ENCODE data around the gene UVSSA.
"Not testable (repeated sequence)": the region's sequence is repeated elsewhere in the genome, so short reads cannot be mapped to it uniquely, and the experiment has no call there.

The UVSSA gene

DNA sequence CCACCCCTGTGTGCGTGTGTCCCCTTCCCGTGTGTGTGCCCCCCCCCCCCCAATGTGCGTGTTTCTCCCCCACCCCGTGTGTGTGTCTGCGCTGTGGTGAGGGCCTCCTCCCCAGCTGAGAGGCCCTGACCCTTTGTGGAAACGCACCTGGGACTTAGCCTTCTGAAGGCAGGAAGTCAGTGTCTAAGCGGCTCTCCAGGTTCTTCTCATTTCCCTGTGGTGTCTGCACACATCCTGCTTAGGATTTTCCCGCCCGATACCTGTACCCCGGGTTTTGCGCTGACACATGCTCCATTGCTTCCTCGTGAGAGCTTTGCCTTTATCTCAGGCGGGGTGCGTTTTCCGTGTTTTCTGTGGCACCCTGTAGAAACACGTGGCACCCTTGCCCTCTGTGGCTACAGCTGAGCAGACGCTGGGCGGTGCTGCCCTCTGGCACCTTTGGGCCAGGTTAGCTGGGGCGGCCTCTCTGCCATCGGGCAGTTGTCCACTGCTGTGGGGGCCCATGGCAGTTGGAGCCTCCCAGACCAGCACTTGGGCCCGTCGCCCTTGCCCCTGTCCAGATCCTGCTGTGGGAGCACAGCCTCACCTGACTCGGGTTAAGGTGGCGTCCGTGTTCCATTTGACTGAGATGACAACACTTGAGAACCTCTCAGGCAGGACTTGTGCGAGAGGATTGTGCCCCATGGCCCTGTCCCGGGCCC is 31.0 kb upstream of the UVSSA start:
- no peak for DNase-seq (ENCODE audit: low read depth in 2 of 3, low spot score in 1 of 3)

- DNase-seq (ENCODE audit: low read depth in 2 of 3, low spot score in 1 of 3): no peak
Observed at GRCh38 chr4:1316537-1317168, 30.4 kb upstream of the UVSSA start.

DNA sequence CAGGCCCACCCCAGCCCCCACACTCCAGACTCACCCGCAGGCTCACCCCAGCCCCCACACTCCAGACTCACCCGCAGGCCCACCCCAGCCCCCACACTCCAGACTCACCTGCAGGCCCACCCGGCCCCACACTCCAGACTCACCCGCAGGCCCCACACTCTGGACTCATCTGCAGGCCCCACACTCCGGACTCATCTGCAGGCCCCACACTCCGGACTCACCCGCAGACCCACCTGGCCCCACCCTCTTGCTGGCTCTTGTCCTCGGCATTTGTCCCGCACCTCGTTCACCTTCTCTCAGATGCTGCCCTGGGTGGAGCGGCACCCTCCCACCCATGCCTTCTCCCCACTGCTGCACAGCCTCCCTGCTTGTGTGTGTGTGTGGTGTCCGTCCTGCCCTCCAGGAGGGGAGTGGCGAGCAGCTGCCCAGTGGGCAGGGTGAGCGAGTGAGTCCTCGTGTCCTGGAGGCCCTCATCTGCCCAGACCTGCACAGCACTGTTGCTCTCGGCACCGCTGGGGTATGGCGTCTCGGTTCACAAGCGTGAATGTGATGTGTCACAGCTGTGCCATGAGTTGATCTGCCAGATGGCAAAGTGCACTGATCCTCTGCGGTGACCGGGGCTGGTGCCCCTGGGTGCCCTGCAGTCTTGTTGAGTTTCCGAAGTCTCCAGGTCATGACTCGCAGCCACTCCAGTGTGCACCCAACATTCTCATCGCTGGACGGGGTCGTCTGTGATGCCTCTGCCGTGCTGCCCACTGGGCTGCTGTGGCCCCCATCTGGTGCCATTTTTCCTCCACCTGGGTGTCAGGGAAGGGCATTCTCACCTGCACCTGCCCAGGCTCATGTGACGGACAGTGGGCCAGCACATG is 29.6 kb upstream of the UVSSA start:
- DNase-seq (ENCODE audit: low read depth in 2 of 3, low spot score in 1 of 3): no peak

DNA sequence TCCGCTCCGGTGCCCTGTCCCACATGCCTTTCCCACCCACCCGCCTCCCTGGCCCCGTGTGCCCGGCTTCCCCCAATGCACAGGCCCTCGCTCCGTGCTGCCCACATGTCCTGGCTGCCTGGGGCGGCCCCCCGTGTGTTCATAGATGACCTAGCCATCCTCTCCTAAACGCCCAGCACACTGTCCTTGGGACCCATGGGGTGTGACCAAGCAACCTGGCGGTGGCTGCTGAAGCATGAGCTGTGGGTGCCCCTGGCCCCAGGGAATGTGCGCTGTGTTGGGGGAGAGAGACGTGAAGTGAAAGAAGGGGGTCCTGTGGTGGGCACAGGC is 29.0 kb upstream of the UVSSA start:
- DNase-seq (ENCODE audit: low read depth in 2 of 3, low spot score in 1 of 3): no peak

- DNase-seq (ENCODE audit: low read depth in 2 of 3, low spot score in 1 of 3): no peak
Observed at GRCh38 chr4:1318488-1319213, 28.4 kb upstream of the UVSSA start.

DNA sequence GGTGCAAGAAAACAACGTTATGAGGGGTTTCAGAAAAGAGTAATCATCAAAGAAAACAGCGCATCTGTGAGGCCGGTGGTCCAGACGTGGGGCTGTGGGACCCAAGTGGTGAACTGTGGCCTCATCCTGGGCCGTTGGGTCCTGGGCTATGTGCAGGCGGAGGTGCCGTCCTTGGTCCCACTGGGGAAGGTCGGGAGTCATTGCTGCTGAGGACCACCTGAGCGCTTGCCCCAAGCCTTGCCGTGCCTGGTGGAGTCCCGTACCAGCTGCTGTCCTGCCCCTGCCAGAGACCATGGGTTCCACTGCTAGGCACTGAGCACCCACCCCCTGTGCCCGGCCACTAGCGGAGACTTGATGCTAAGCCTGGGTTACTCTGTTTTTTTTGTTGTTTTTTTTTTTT is 25.5 kb upstream of the UVSSA start:
- no peak for DNase-seq (ENCODE audit: low read depth in 2 of 3, low spot score in 1 of 3)

DNA sequence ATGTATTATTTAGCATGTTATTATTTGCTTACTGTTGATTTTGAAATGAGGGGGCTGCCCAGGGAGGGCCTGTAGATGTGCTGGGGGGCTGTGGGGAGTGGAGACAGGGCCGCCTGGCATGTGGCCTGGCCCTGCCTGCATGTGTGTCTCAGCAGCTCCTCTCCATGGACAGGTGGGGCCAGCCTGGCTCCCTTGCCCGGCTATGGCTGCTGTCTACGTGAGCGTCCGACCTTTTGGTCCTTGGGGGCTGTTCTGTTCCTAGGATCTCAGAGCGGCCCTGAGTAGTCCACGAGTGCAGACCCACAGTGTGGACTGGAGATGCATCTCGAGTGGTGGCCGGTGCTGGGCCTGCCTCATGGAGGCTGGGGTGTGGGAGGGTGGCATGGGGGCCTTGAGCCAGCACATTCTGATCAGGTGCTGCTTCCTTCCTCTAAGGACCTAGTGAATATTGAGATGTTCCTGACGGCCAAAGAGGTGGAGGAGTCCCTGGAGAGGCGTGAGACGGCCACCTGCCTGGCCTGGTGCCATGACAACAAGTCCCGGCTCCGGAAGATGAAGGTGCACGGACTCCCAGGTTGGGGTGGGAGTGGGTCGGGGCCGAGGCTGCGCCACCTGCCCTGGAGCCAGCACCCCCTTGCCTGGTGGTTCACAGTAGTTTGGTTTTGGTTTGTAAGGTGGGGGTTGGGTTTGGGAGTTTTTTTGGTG is 24.9 kb upstream of the UVSSA start:
- no peak for DNase-seq (ENCODE audit: low read depth in 2 of 3, low spot score in 1 of 3)

DNA sequence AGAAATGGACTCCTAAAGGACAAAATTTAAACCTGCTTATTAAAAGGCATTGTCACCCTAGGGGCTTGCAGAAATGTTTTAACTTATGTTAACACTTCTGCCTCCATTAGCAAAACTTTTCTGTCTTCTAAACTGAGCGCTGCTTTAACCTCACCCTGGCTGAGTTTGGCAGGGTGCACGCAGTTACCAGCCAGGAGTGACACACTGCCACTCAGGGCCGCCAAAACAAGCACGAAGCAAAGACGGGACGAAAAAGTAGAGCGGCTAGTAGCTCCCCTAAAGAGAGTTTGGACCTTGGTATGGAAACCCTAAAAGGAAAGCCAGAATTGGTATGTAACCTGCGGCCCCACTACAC is 23.8 kb upstream of the UVSSA start:
- DNase-seq (ENCODE audit: low read depth in 2 of 3, low spot score in 1 of 3): no peak

- no peak for DNase-seq (ENCODE audit: low read depth in 2 of 3, low spot score in 1 of 3)
Observed at GRCh38 chr4:1323635-1324442, 23.2 kb upstream of the UVSSA start.

DNA sequence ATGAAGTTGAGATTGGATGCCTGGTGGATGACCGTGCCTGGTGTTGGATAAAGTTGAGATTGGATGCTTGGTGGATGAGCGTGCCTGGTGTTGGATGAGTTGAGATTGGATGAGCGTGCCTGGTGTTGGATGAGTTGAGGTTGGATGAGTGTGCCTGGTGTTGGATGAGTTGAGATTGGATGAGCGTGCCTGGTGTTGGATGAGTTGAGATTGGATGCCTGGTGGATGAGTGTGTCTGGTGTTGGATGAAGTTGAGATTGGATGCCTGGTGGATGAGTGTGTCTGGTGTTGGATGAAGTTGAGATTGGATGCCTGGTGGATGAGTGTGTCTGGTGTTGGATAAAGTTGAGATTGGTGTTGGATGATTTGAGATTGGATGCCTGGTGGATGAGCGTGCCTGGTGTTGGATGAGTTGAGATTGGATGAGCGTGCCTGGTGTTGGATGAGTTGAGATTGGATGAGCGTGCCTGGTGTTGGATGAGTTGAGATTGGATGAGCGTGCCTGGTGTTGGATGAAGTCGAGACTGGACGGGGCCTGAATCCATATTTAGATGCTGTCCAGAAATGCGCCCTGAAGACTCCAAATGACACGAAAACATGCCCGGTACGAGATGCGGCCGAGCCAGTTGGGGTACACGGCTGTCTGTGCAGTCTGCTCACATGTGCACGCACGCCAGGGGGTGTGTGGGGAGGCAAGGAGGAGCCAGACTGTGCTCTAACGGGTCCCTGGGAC is 22.4 kb upstream of the UVSSA start:
- DNase-seq (ENCODE audit: low read depth in 2 of 3, low spot score in 1 of 3): not testable (repeated sequence)

DNA sequence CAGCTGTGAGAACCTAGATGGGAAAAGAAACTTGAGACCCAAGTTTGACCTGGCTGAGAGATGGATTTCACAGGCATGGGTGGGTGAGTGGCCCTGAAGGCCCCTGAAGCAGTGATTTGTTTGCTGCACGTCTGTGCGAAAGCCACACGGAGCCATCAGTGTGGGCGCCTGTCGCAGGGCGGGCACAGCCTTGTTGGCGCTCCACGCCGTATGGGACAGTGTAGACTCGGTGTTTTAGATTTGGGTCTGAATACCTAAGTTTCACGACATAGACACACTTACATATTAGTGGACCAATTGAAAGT is 21.9 kb upstream of the UVSSA start:
- no peak for DNase-seq (ENCODE audit: low read depth in 2 of 3, low spot score in 1 of 3)

DNA sequence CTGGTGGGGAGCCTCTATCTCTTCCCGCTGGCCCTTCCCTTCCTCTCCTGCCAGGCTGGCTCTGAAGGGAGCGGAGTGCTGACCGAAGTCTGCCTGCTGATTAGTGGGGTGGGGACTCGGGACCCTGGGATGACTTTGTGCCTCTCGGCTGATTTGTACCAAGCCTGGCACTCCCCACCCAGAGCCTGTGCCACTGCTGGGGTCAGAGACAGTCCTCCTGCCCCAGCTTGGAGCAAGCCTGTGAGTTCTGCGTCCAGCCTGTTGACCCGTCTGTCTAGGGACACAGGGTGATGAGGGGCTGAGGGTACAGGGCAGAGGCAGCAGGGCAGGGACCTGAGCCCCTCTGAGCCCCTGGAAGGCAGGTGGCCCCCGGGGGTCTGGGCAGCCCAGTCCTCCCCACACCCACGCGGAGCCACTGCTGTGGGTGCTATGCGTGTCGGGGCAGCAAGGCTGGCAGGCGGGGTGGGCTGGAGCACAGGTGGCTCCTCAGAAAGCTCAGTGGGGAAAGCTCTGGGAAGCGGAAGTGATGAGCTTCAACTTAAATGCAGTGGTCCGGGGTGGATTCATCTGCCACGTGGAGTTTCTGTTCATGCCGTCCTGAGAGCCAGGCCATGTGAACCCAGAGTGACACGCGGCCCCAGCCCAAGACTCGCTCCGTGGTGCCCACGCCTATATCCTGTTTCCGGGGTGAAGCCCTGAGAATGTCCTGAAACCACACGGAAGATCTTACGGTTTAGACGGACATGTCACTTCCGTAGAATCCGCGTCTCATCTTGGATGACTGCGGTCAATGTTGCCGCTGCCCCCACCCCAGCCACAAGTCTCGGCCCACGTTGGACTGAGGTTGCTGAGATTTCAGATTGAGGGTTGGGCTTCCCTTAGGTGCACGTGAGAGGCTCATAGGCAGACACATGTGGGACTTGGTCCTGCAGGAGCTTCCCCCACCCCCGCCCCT is 21.1 kb upstream of the UVSSA start:
- no peak for DNase-seq (ENCODE audit: low read depth in 2 of 3, low spot score in 1 of 3)

DNA sequence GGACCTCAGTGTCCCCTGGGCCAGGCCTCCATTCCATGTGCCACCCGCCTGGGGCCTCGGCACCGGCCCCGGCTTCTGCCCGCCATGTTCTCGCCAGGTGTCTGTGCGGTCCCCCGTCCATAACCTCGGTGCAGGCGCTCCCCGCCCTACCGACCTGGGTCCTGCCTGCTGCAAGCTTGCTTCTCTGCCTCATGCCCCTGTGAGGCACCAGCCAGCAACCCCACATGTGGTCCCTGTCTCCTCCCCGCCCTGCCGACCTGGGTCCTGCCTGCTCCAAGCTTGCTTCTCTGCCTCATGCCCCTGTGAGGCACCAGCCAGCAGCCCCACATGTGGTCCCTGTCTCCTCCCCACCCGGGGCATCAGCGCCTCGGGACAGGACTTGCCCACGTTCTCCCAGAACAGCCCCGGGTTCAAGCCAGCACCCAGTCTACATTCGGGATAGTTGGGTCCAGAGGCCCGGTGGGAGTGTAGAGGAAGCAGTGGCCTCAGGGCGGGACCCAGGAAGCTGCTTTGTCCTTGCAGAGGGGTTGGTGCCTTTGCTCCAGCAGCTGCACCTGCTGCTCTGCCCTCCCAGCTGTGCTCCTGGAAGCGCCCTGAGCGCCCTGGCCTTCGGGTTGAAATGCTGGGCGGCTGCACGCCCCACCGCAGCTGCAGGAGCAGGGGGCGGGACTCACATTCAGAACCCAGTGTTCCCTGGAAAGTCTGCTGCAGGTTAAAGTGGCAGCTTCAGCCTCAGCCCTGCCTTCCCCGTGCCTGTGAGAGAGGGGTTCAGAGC is 20.1 kb upstream of the UVSSA start:
- no peak for DNase-seq (ENCODE audit: low read depth in 2 of 3, low spot score in 1 of 3)

- DNase-seq (ENCODE audit: low read depth in 2 of 3, low spot score in 1 of 3): no peak
Observed at GRCh38 chr4:1327526-1328266, 19.3 kb upstream of the UVSSA start.

GRCh38 chr4:1328267-1329155 is 18.5 kb upstream of the UVSSA start:
- DNase-seq (ENCODE audit: low read depth in 2 of 3, low spot score in 1 of 3): no peak
